ENCODE results near the gene RMDN2. TPM values are rescaled to one million over a fixed set of nuclear protein-coding genes. Genes with fewer than 3 reads are reported as not detected.
A peak's percentile ranks its signal among the peaks of the same experiment; 100 is the strongest.

The RMDN2 gene
- total RNA-seq, 4 donors from 2014 or later, result 5.3 to 12.0 (median 7.8) TPM

DNA sequence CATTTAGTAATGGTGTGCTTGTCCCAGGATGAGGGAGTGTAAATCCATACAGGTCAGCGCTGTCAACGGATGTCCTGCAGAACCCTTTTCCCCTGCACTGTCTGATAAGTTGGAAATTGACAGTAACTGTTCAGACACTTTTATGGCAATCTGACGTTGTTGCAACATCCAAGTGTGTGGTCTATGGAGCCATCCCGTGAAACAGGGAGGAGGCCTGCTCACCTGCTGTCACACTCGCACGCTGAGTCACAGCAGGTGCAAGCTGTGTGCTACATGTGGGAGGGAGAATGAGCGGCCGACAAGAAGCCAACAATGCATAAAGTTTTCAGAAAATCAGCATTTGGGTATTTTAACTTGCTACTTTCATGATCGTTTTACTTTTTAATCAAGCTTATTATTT lies 43.7 kb upstream of the RMDN2 start:
- ATAC-seq (ENCODE audit: low FRiP score) (no peak), DNase-seq (ENCODE audit: low spot score) (no peak)
- TF ChIP-seq, protein P1, sequence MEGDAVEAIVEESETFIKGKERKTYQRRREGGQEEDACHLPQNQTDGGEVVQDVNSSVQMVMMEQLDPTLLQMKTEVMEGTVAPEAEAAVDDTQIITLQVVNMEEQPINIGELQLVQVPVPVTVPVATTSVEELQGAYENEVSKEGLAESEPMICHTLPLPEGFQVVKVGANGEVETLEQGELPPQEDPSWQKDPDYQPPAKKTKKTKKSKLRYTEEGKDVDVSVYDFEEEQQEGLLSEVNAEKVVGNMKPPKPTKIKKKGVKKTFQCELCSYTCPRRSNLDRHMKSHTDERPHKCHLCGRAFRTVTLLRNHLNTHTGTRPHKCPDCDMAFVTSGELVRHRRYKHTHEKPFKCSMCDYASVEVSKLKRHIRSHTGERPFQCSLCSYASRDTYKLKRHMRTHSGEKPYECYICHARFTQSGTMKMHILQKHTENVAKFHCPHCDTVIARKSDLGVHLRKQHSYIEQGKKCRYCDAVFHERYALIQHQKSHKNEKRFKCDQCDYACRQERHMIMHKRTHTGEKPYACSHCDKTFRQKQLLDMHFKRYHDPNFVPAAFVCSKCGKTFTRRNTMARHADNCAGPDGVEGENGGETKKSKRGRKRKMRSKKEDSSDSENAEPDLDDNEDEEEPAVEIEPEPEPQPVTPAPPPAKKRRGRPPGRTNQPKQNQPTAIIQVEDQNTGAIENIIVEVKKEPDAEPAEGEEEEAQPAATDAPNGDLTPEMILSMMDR (IDR thresholded peaks at IDR 0.05), result no peak

DNA sequence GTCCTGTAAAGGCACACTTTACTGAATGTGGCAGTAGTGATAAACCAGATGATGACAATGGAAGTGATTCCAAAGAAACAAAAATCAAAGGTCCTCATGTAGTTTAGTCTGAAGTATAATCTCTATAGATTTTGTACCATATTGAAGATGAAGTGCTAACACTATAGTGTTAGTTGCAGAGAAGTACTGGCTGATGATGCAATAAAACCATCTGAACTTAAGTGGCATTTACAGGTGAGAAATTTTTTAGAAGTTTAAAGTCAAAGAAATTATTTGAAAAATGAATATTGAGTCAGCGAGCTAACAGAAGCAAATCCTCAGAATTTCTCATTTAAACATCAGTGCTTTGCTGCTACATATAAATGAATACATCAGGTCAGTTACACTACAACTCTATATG lies 43.1 kb upstream of the RMDN2 start:
- ATAC-seq (ENCODE audit: low FRiP score), result no peak
- DNase-seq (ENCODE audit: low spot score), result no peak
- TF ChIP-seq, protein P1 (IDR thresholded peaks at IDR 0.05), result no peak

GRCh38 chr2:37883518-37883917 lies 41.6 kb upstream of the RMDN2 start:
- DNase-seq (ENCODE audit: low spot score), result no peak
- TF ChIP-seq, protein P1 (IDR thresholded peaks at IDR 0.05), result no peak
- no peak for ATAC-seq (ENCODE audit: low FRiP score)

DNA sequence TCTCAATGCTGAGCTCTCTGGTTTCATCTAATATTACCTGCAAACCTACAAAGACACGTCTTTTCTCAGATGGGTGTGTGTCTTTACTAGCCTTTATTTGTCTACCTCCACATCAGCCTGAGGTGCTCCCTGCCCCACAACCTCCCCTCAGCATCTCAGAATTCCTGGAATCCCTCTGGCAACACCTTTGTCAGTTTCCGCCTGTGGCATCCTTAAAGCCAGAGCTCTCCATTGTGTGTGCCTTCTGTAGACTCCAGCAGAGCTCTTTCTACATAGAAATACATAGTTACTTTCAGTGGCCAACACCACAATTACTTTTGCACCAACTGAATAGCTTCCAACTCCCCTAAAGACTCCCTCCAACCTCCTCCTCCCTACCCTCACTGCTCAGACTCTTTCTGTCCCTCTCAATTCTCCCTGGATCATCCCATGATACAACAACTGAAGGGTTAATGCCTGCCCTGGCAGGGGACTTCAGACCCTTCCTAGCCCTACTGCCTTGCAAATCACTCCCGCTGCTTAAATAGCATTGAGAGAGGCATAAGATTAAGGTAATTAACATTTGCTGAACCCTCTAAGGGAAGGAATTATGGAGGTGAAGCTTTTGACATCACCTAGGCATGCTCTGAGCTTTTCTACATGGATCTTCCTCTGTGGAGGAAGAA lies 39.6 kb upstream of the RMDN2 start:
- ATAC-seq (ENCODE audit: low FRiP score) (no peak), DNase-seq (ENCODE audit: low spot score) (no peak)
- TF ChIP-seq, protein P1 (IDR thresholded peaks at IDR 0.05), result no peak

DNA sequence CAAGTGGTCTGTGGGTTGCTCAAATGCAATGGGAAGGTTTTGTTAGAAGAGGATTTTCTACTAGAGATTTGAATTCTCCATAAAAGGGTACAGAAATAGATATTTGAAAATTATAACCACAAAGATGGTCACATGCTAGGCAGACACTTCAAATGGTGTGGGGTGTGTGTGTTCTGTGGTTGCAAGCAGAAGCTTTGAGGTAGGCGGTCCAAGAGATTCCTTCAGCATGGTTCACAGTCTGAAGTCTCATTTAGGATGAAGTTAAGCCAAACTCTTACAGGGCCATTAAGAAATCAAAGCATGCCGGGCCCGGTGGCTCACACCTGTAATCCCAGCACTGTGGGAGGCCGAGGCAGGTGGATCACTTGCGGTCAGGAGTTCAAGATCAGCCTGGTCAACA lies 38.3 kb upstream of the RMDN2 start:
- ATAC-seq (ENCODE audit: low FRiP score), result no peak
- TF ChIP-seq, protein P1 (IDR thresholded peaks at IDR 0.05), result no peak
- no peak for DNase-seq (ENCODE audit: low spot score)

GRCh38 chr2:37887286-37887685 lies 37.8 kb upstream of the RMDN2 start:
- no peak for DNase-seq (ENCODE audit: low spot score)
- no peak for ATAC-seq (ENCODE audit: low FRiP score)
- TF ChIP-seq, protein P1 (IDR thresholded peaks at IDR 0.05), result no peak

GRCh38 chr2:37890893-37891495 lies 34.1 kb upstream of the RMDN2 start:
- peak; percentile 59 for DNase-seq (ENCODE audit: low spot score)
- ATAC-seq (ENCODE audit: low FRiP score), result peak; percentile 68
- TF ChIP-seq, protein P1 (IDR thresholded peaks at IDR 0.05), result peak in 1 of 3 donors; percentile 3

Data from omental fat pad (tissue), 4 donors.